H1 (cell line): ENCODE results near the gene CHPF2. TPM values are rescaled to one million over a fixed set of nuclear protein-coding genes. Genes with fewer than 3 reads are reported as not detected.

Experiments used
- CTCF ChIA-PET: fragments of 300-600 bp; sonication (Branson Sonifier 250); formaldehyde crosslinking; loops from one replicate; lab custom pipeline; 2021; ENCODE audit not compliant: partially characterized antibody; lab: Charles Lee
- POLR2A ChIA-PET: fragments of 300-600 bp; sonication (Branson Sonifier 250); formaldehyde crosslinking; loops from one replicate; lab custom pipeline; 2021; ENCODE audit warnings: inconsistent platforms; ENCODE audit not compliant: partially characterized antibody; lab: Charles Lee
- DNase-seq, 2 experiments: peaks; one replicate each; pipeline versions ENCODE4 v3.0.0 to v3.0.0-alpha.2; 2010 to 2022; ENCODE audit warnings: low spot score in 2 of 2, low read depth in 1 of 2, mixed read lengths in 1 of 2
- FAIRE-seq: peaks from 2 replicates; lab custom pipeline; 2011; peaks lifted over from hg19 to GRCh38; lab: Jason Lieb, UNC
- H2AFZ ChIP-seq: 2 replicates; pipeline ENCODE4 v1.8.1; 2012; ENCODE audit warnings: low read length, inconsistent platforms
- H2AK5ac ChIP-seq: 2 replicates; pipeline ENCODE4 v1.6.1; 2013; ENCODE audit warnings: low read depth, low read length
- H2BK120ac ChIP-seq: replicated peaks from 2 replicates; pipeline ENCODE3; 2013; ENCODE audit warnings: low read depth, low read length, inconsistent platforms
- H2BK12ac ChIP-seq: 2 replicates; pipeline ENCODE4 v1.6.1; 2013; ENCODE audit warnings: low read depth, low read length
- H2BK15ac ChIP-seq: 2 replicates; pipeline ENCODE4 v1.6.1; 2013; ENCODE audit warnings: low read length
- H2BK20ac ChIP-seq: 2 replicates; pipeline ENCODE4 v1.6.1; 2013; ENCODE audit warnings: low read length
- H2BK5ac ChIP-seq: 2 replicates; pipeline ENCODE4 v1.6.1; 2013; ENCODE audit warnings: low read depth, low read length
- H3K14ac ChIP-seq: 2 replicates; pipeline ENCODE4 v1.6.1; 2013; ENCODE audit warnings: inconsistent platforms; ENCODE audit not compliant: insufficient read length
- H3K18ac ChIP-seq: 2 replicates; pipeline ENCODE4 v1.6.1; 2013; ENCODE audit warnings: low read length; ENCODE audit errors: extremely low read depth
- H3K23ac ChIP-seq: 2 replicates; pipeline ENCODE4 v1.6.1; 2013; ENCODE audit warnings: inconsistent platforms; ENCODE audit not compliant: insufficient read length
- H3K23me2 ChIP-seq: 2 replicates; pipeline ENCODE4 v1.6.1; 2013; ENCODE audit warnings: low read depth, low read length
- H3K27ac ChIP-seq: 2 replicates; pipeline ENCODE4 v1.6.1; 2011; ENCODE audit warnings: low read depth, low read length, inconsistent platforms
- H3K27me3 ChIP-seq, 4 experiments: replicated peaks in 1 of 4; 1 replicate in 1 of 4; 2 replicates in 3 of 4; pipeline versions ENCODE4 v1.6.1 to v1.8.1; 2011 to 2013; ENCODE audit warnings: low read length in 3 of 4, mild to moderate bottlenecking in 3 of 4, inconsistent platforms in 2 of 4, mixed read lengths in 2 of 4, moderate library complexity in 1 of 4; ENCODE audit not compliant: control insufficient read depth in 3 of 4, insufficient read depth in 3 of 4; ENCODE audit errors: extremely low read depth in 1 of 4
- H3K36me3 ChIP-seq, 4 experiments: 2 replicates each; pipeline versions ENCODE4 v1.6.1 to v1.8.1; 2011 to 2013; ENCODE audit warnings: mild to moderate bottlenecking in 4 of 4, low read length in 3 of 4, moderate library complexity in 2 of 4, control low read depth in 1 of 4, inconsistent platforms in 1 of 4; ENCODE audit not compliant: insufficient read depth in 4 of 4, control insufficient read depth in 2 of 4
- H3K4ac ChIP-seq: replicated peaks from 2 replicates; pipeline ENCODE3; 2013; ENCODE audit warnings: low read length, low read depth, mixed read lengths, inconsistent platforms; ENCODE audit not compliant: insufficient read length
- H3K4me1 ChIP-seq, 4 experiments: replicated peaks in 1 of 4; 1 replicate in 1 of 4; 2 replicates in 3 of 4; pipeline versions ENCODE4 v1.6.1 to v1.8.1; 2011 to 2013; ENCODE audit warnings: low read length in 3 of 4, inconsistent platforms in 2 of 4, mixed read lengths in 1 of 4; ENCODE audit not compliant: insufficient read depth in 4 of 4, control insufficient read depth in 3 of 4
- H3K4me2 ChIP-seq, 2 experiments: 2 replicates each; pipeline versions ENCODE4 v1.6.1 to v1.8.1; 2011 to 2013; ENCODE audit warnings: low read depth in 2 of 2, low read length in 2 of 2, control low read depth in 1 of 2, inconsistent platforms in 1 of 2, mild to moderate bottlenecking in 1 of 2; ENCODE audit not compliant: insufficient read depth in 1 of 2
- H3K4me3 ChIP-seq, 4 experiments: fragments of 200-600, 300-600 bp in 1 of 4; sonication (generic), shearing (Covaris generic), sonication (Bioruptor Twin) in 1 of 4; 2 replicates each; pipeline versions ENCODE4 v1.5.1 to v1.8.1; 2011 to 2016; ENCODE audit warnings: low read length in 4 of 4, low read depth in 3 of 4, control low read depth in 2 of 4, inconsistent platforms in 2 of 4, mild to moderate bottlenecking in 2 of 4, mixed read lengths in 1 of 4, moderate library complexity in 1 of 4; ENCODE audit not compliant: insufficient read depth in 2 of 4; ENCODE audit errors: extremely low read depth in 1 of 4
- H3K56ac ChIP-seq: replicated peaks from 2 replicates; pipeline ENCODE3; 2013; ENCODE audit warnings: low read depth, mild to moderate bottlenecking, mixed read lengths, low read length, inconsistent platforms; ENCODE audit not compliant: insufficient read length
- H3K79me1 ChIP-seq: 2 replicates; pipeline ENCODE4 v1.6.1; 2013; ENCODE audit warnings: low read depth, low read length, control low read depth
- H3K79me2 ChIP-seq, 2 experiments: 2 replicates each; pipeline versions ENCODE4 v1.6.1 to v1.8.1; 2012 to 2013; ENCODE audit warnings: low read length in 2 of 2, mild to moderate bottlenecking in 2 of 2, inconsistent platforms in 1 of 2; ENCODE audit not compliant: insufficient read depth in 2 of 2, control insufficient read depth in 1 of 2
- H3K9ac ChIP-seq, 4 experiments: replicated peaks in 1 of 4; 1 replicate in 1 of 4; 2 replicates in 3 of 4; pipeline versions ENCODE4 v1.6.1 to v1.8.1; 2011 to 2013; ENCODE audit warnings: low read depth in 3 of 4, low read length in 3 of 4, control low read depth in 2 of 4, mild to moderate bottlenecking in 2 of 4, moderate library complexity in 2 of 4, inconsistent platforms in 1 of 4; ENCODE audit errors: extremely low read depth in 1 of 4
- H3K9me3 ChIP-seq, 2 experiments: 2 replicates each; pipeline versions ENCODE4 v1.6.1 to v1.8.1; 2012 to 2013; ENCODE audit warnings: mild to moderate bottlenecking in 2 of 2, moderate library complexity in 2 of 2, control low read depth in 1 of 2, inconsistent platforms in 1 of 2, low read depth in 1 of 2, low read length in 1 of 2, mixed read lengths in 1 of 2; ENCODE audit not compliant: insufficient read depth in 2 of 2
- H4K20me1 ChIP-seq, 2 experiments: replicated peaks in 1 of 2; 2 replicates each; pipeline versions ENCODE3 to v1.8.1; 2011 to 2013; ENCODE audit warnings: inconsistent platforms in 2 of 2, low read length in 2 of 2, mild to moderate bottlenecking in 1 of 2; ENCODE audit not compliant: insufficient read depth in 2 of 2, control insufficient read depth in 1 of 2
- H4K5ac ChIP-seq: 2 replicates; pipeline ENCODE4 v1.6.1; 2013; ENCODE audit warnings: low read length, low read depth, mixed read lengths, inconsistent platforms; ENCODE audit not compliant: insufficient read length
- H4K8ac ChIP-seq: 2 replicates; pipeline ENCODE4 v1.8.0; 2013; ENCODE audit warnings: mild to moderate bottlenecking, moderate library complexity, low read length, inconsistent platforms; ENCODE audit not compliant: insufficient read depth; ENCODE audit errors: extremely low read depth
- H4K91ac ChIP-seq: replicated peaks from 2 replicates; pipeline ENCODE3; 2013; ENCODE audit warnings: low read length, mixed read lengths, inconsistent platforms; ENCODE audit not compliant: insufficient read length
- POU5F1 ChIP-seq: IDR thresholded peaks from 2 replicates; pipeline ENCODE4 v1.6.1; 2011; ENCODE audit warnings: low read depth, mild to moderate bottlenecking, low read length, moderate library complexity
- RBBP5 ChIP-seq: IDR thresholded peaks from 2 replicates; pipeline ENCODE4 v1.7.1; 2012; ENCODE audit warnings: low read depth, mild to moderate bottlenecking, inconsistent platforms, low read length, moderate library complexity, borderline replicate concordance
- WGBS, 2 experiments: shearing (Covaris generic) in 1 of 2; methylation state at CpG; one replicate each; pipeline versions ENCODE4 v1.1.6 to v1.1.7; 2013 to 2015; ENCODE audit warnings: low lambda C conversion rate in 2 of 2, mixed read lengths in 2 of 2, inconsistent platforms in 1 of 2, low coverage in 1 of 2, missing lambda C conversion rate in 1 of 2; ENCODE audit not compliant: insufficient replicate concordance in 2 of 2, insufficient coverage in 1 of 2, insufficient read length in 1 of 2; ENCODE audit errors: extremely low coverage in 1 of 2, missing lambda C conversion rate in 1 of 2; 5-methylcytosine and 5-hydroxymethylcytosine counted together
- polyA plus RNA-seq, 7 experiments: library from polyadenylated mRNA; depleted of rRNA in 3 of 7; stranded (reverse) in 5 of 7; unstranded in 2 of 7; fragments of >200 nt in 5 of 7; fragments of 200-250 nt in 2 of 7; gene quantifications; 1 replicate in 5 of 7; 2 replicates in 1 of 7; 4 replicates in 1 of 7; pipeline versions ENCODE4 v1.2.1 to v1.2.3, GENCODE V29; 2011 to 2013; ENCODE audit warnings: missing spikeins in 2 of 7, mixed read lengths in 2 of 7
- total RNA-seq: library from RNA; stranded (reverse); fragmentation: NEBNext Ultra II Directional; extraction: Animal tissue kit (Norgen Biotek cat#: 25700); gene quantifications from 2 replicates; pipeline ENCODE4 v1.2.1, GENCODE V29; 2021

The CHPF2 gene
- total and polyA plus RNA-seq, 2 of the 8 experiments (the other 6 are each of a cell fraction or from before 2014, with no cell fraction given) = 14.4 to 20.6 TPM

GRCh38 chr7:151226560-151226874 is 5.8 kb upstream of the CHPF2 start:
- peak overlapping the region; percentile 83 to 86 for H3K4me2 ChIP-seq
- H2BK20ac ChIP-seq = no peak overlapping the region
- H3K4me3 ChIP-seq = peak overlapping the region; percentile 83 to 95 (median 90)
- H4K91ac ChIP-seq = peak overlapping the region; percentile 41
- no peak overlapping the region for H2BK120ac ChIP-seq
- no peak overlapping the region for H3K4ac ChIP-seq
- ChIA-PET POLR2A (interaction anchor here (1.0 to 3.2 kb wide), 12 partner anchors 10 to 134 kb away, joined by 3 to 36 read pairs (median 4); partner anchors contain the start of gene H2BK1), CTCF (interaction anchor here (1.0 to 5.9 kb wide), 12 partner anchors 8 to 209 kb away, joined by 3 to 49 read pairs (median 4); no protein-coding TSS in a partner anchor)
- peaks cover 7% of the 10 kb centered on the region; the same call in 1 of the 2 replicates for H3K79me1 ChIP-seq
- FAIRE-seq (no peak), DNase-seq (no peak)
- no peak overlapping the region for H4K5ac ChIP-seq
- H3K56ac ChIP-seq = no peak overlapping the region
- TF ChIP-seq RBBP5 (peak; percentile 37; the same call in 1 of the 2 replicates), POU5F1 (no peak)
- peaks cover 2 to 7% (median 6%) of the 10 kb centered on the region in 4 experiments; a peak in 5 of 7 replicates for H3K4me1 ChIP-seq
- H3K18ac ChIP-seq = peak overlapping the region; percentile 55
- H3K36me3 ChIP-seq = peaks cover 14 to 35% (median 31%) of the 10 kb centered on the region in 4 experiments
- H2AFZ ChIP-seq = no peak overlapping the region
- peaks cover 0 to 18% of the 10 kb centered on the region in 2 experiments; a peak in 2 of 4 replicates for H3K79me2 ChIP-seq
- no peak overlapping the region for H2BK12ac ChIP-seq
- 6% methylated on average over 13 of the region's 15 CpGs; no CpG with 5 or more reads in 1 of the 2 experiments for WGBS, 2 experiments
- H3K9ac ChIP-seq = peak overlapping the region; percentile 65 to 74 (median 66)
- no peaks in the 10 kb centered on the region for H3K9me3 ChIP-seq
- H3K23me2 ChIP-seq = peaks cover 11% of the 10 kb centered on the region
- H4K20me1 ChIP-seq = peaks cover 0 to 5% of the 10 kb centered on the region in 2 experiments
- 0 out of 2 replicates have a peak overlapping the region, but pooled peaks have one; percentile 38 for H3K27ac ChIP-seq
- H2AK5ac ChIP-seq = no peak overlapping the region
- H2BK15ac ChIP-seq = no peak overlapping the region
- no peak overlapping the region for H2BK5ac ChIP-seq
- no peak overlapping the region for H3K23ac ChIP-seq
- no peak overlapping the region for H4K8ac ChIP-seq
- no peak overlapping the region for H3K14ac ChIP-seq
- H3K27me3 ChIP-seq = no peaks in the 10 kb centered on the region
